Right lobe of liver (tissue), 4 donors: ENCODE data around the gene CCDC68.

Experiments used
- CTCF ChIP-seq, 4 donors: fragments of 200-600 bp in 3 of 4; fragments of 450-650 bp in 1 of 4; IDR thresholded peaks; one replicate each; pipeline versions ENCODE4 v1.5.1 to v1.8.0; 2016 to 2022; ENCODE audit warnings: antibody characterized with exemption in 4 of 4, mild to moderate bottlenecking in 2 of 4
- POLR2A ChIP-seq: fragments of 450-650 bp; IDR thresholded peaks from one replicate; pipeline ENCODE4 v1.6.1; 2017; ENCODE audit warnings: antibody characterized with exemption, mild to moderate bottlenecking
- donor health status: DM: no; HTN: no; CAD: no.
- donor health status: DM: no; HTN: no; CAD: no.
- donor health status: DM: no; HTN: yes; CAD: no.

- no peak for TF ChIP-seq CTCF (IDR thresholded peaks at IDR 0.05)
- no peak for TF ChIP-seq POLR2A
Observed at GRCh38 chr18:54961016-54961423, 1.8 kb upstream of the CCDC68 start.
